Peyer's patch (tissue), 4 donors: Measurements from ENCODE around the gene KDM1B.

Experiments used
- CTCF ChIP-seq, 6 experiments: fragments of 450-650 bp in 4 of 6; fragments of 200-600 bp in 2 of 6; sonication (generic) in 1 of 6; IDR thresholded peaks; one replicate each; pipeline ENCODE4 v1.5.1; 2017 to 2019; ENCODE audit warnings: antibody characterized with exemption in 6 of 6, mild to moderate bottlenecking in 3 of 6, moderate library complexity in 1 of 6
- POLR2A ChIP-seq, 2 donors: fragments of 450-650 bp; IDR thresholded peaks; one replicate each; pipeline ENCODE4 v1.5.1; 2017; ENCODE audit warnings: antibody characterized with exemption in 2 of 2, mild to moderate bottlenecking in 2 of 2, moderate library complexity in 2 of 2

- no peak for TF ChIP-seq CTCF (IDR thresholded peaks at IDR 0.05)
- TF ChIP-seq POLR2A (IDR thresholded peaks at IDR 0.05), result no peak
Measured at GRCh38 chr6:18165751-18166150, 10.5 kb downstream of the KDM1B start.
